ENCODE measurements around the gene FARP2. TPM values are rescaled to one million over a fixed set of nuclear protein-coding genes. Genes with fewer than 3 reads are reported as not detected.

FARP2 gene
- polyA plus RNA-seq, 1 of the 3 experiments (the other 2 are of a cell fraction): 11.5 TPM

DNA sequence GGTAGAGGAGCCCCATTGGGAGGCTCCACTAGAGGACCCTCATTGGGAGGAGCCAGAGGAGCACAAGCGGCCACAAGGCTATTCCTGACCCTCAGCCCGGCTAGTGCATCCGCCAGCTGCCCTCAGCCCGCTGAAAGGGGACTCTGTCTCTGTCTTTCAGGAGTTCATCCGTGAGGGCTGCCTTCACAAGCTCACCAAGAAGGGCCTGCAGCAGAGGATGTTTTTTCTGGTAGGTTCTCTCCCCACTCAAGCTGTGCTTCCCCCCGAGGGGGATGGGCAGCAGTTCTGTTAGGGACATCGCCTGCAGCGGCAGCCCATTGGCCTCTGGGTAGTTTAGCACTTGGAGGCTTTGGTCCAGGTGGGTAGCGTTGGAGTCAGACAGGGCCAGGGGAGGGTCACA, 127.2 kb downstream of the FARP2 start:
- Histone ChIP-seq H3K9me2 (no peaks in the 10 kb centered on the region), H3K4me1 (ENCODE audit: control insufficient read depth in 1 of 2, insufficient read depth in 2 of 2, low read depth in 1 of 2, low read length in 1 of 2) (no peaks in the 10 kb centered on the region; a peak in 1 of 4 replicates), H2AFZ (ENCODE audit: low read depth) (no peak overlapping the region), H3K36me3 (replicated peaks in 1 of 2; ENCODE audit: control insufficient read depth in 1 of 2, insufficient read depth in 2 of 2, low read length in 1 of 2) (peaks cover 0 to 4% of the 10 kb centered on the region in 2 experiments), H3K79me2 (ENCODE audit: insufficient read depth) (no peaks in the 10 kb centered on the region), H3K4me2 (no peak overlapping the region), H3F3A (replicated peaks; ENCODE audit: insufficient read depth) (no peaks in the 10 kb centered on the region), H3K9ac (no peak overlapping the region), H4K20me1 (ENCODE audit: insufficient read depth) (no peaks in the 10 kb centered on the region), H3K27me3 (ENCODE audit: insufficient read depth) (no peaks in the 10 kb centered on the region), H3K4me3 (ENCODE audit: low read depth in 2 of 2, low read length in 1 of 2) (no peak overlapping the region), H3K9me3 (no peaks in the 10 kb centered on the region), H3K27ac (ENCODE audit: low read depth in 2 of 2, low read length in 1 of 2) (no peak overlapping the region)
- ChIA-PET CTCF (no interaction called here), POLR2A (no interaction called here)
- 96% methylated on average over 4 of the region's 9 CpGs for WGBS (ENCODE audit: low lambda C conversion rate)
- no peak for DNase-seq
- TF ChIP-seq RXRA (IDR thresholded peaks at IDR 0.05; ENCODE audit: borderline replicate concordance, low read depth) (no peak), TEAD4 (IDR thresholded peaks at IDR 0.05; ENCODE audit: borderline replicate concordance, insufficient read depth) (no peak), FOXJ3 (CRISPR knock-in tag; IDR thresholded peaks at IDR 0.05) (no peak), GATA2 (CRISPR knock-in tag; IDR thresholded peaks at IDR 0.05) (no peak), NFIC (IDR thresholded peaks at IDR 0.05; ENCODE audit: borderline replicate concordance) (no peak), SMC3 (IDR thresholded peaks at IDR 0.05; ENCODE audit: low read depth, low read length) (no peak), EP300 (IDR thresholded peaks at IDR 0.05; ENCODE audit: borderline replicate concordance in 1 of 2, low read depth in 1 of 2, low read length in 1 of 2) (no peak), POLR2AphosphoS5 (IDR thresholded peaks at IDR 0.05; ENCODE audit: low read depth, low read length) (no peak)
- TF ChIP-seq, protein P1, sequence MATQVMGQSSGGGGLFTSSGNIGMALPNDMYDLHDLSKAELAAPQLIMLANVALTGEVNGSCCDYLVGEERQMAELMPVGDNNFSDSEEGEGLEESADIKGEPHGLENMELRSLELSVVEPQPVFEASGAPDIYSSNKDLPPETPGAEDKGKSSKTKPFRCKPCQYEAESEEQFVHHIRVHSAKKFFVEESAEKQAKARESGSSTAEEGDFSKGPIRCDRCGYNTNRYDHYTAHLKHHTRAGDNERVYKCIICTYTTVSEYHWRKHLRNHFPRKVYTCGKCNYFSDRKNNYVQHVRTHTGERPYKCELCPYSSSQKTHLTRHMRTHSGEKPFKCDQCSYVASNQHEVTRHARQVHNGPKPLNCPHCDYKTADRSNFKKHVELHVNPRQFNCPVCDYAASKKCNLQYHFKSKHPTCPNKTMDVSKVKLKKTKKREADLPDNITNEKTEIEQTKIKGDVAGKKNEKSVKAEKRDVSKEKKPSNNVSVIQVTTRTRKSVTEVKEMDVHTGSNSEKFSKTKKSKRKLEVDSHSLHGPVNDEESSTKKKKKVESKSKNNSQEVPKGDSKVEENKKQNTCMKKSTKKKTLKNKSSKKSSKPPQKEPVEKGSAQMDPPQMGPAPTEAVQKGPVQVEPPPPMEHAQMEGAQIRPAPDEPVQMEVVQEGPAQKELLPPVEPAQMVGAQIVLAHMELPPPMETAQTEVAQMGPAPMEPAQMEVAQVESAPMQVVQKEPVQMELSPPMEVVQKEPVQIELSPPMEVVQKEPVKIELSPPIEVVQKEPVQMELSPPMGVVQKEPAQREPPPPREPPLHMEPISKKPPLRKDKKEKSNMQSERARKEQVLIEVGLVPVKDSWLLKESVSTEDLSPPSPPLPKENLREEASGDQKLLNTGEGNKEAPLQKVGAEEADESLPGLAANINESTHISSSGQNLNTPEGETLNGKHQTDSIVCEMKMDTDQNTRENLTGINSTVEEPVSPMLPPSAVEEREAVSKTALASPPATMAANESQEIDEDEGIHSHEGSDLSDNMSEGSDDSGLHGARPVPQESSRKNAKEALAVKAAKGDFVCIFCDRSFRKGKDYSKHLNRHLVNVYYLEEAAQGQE (IDR thresholded peaks at IDR 0.05; ENCODE audit: low read depth, low read length): no peak

DNA sequence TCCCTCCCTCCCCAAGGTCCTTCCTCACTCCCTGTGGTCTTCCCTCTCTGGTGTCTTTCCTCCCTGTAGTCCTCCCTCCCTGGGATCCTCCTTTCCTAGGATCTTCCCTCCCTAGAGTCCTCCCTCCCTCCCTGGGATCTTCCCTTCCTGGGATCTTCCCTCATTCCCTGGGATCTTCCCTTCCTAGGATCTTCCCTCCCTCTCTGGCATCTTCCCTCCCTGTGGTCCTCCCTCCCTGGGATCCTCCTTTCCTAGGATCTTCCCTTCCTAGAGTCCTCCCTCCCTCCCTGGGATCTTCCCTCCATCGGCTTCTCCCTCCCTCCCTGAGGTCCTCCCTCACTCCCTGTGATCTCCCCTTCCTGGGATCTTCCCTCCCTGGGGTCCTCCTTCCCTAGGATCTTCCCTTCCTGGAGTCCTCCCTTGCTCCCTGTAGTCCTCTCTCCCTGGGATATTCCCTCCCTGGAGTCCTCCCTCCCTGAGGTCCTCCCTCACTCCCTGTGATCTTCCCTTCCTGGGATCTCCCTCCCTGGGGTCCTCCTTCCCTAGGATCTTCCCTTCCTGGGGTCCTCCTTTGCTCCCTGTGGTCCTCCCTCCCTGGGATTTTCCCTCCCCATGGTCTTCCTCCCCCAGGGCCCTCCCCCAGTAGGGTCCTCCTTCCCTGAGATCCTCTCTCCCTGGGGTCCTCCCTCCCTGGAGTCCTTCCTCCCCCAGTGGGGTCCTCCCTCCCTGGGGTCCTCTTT, 129.3 kb downstream of the FARP2 start:
- Histone ChIP-seq H3K36me3 (replicated peaks in 1 of 2; ENCODE audit: control insufficient read depth in 1 of 2, insufficient read depth in 2 of 2, low read length in 1 of 2) (no peaks in the 10 kb centered on the region), H3K9me3 (no peaks in the 10 kb centered on the region), H3K4me1 (ENCODE audit: control insufficient read depth in 1 of 2, insufficient read depth in 2 of 2, low read depth in 1 of 2, low read length in 1 of 2) (peaks cover 0 to 11% of the 10 kb centered on the region in 2 experiments; a peak in 1 of 4 replicates), H3K27me3 (ENCODE audit: insufficient read depth) (no peaks in the 10 kb centered on the region), H2AFZ (ENCODE audit: low read depth) (no peak overlapping the region), H3F3A (replicated peaks; ENCODE audit: insufficient read depth) (peaks cover 2% of the 10 kb centered on the region), H3K9ac (no peak overlapping the region), H3K9me2 (no peaks in the 10 kb centered on the region), H3K4me3 (ENCODE audit: low read depth in 2 of 2, low read length in 1 of 2) (no peak overlapping the region), H4K20me1 (ENCODE audit: insufficient read depth) (no peaks in the 10 kb centered on the region), H3K79me2 (ENCODE audit: insufficient read depth) (no peaks in the 10 kb centered on the region), H3K27ac (ENCODE audit: low read depth in 2 of 2, low read length in 1 of 2) (no peak overlapping the region), H3K4me2 (no peak overlapping the region)
- WGBS (ENCODE audit: low lambda C conversion rate): 59% methylated on average over 1 of the region's 1 CpG
- ChIA-PET POLR2A (no interaction called here), CTCF (no interaction called here)
- DNase-seq: no peak
- TF ChIP-seq RFX5 (IDR thresholded peaks at IDR 0.05; ENCODE audit: low read length) (no peak), SMC3 (IDR thresholded peaks at IDR 0.05; ENCODE audit: low read depth, low read length) (no peak), NFIC (IDR thresholded peaks at IDR 0.05; ENCODE audit: borderline replicate concordance) (no peak), TEAD4 (IDR thresholded peaks at IDR 0.05; ENCODE audit: borderline replicate concordance, insufficient read depth) (no peak), RXRA (IDR thresholded peaks at IDR 0.05; ENCODE audit: borderline replicate concordance, low read depth) (no peak), TAF1 (IDR thresholded peaks at IDR 0.05; ENCODE audit: borderline replicate concordance, low read depth, low read length) (no peak), SIN3A (IDR thresholded peaks at IDR 0.05; ENCODE audit: borderline replicate concordance, low read depth, low read length) (no peak), FOXM1 (IDR thresholded peaks at IDR 0.05; ENCODE audit: low read depth) (no peak), ELF1 (IDR thresholded peaks at IDR 0.05) (no peak), RCOR1 (IDR thresholded peaks at IDR 0.05; ENCODE audit: low read length) (no peak)
- TF ChIP-seq, protein P1 (IDR thresholded peaks at IDR 0.05; ENCODE audit: low read depth, low read length): no peak
- TF ChIP-seq, protein P2, sequence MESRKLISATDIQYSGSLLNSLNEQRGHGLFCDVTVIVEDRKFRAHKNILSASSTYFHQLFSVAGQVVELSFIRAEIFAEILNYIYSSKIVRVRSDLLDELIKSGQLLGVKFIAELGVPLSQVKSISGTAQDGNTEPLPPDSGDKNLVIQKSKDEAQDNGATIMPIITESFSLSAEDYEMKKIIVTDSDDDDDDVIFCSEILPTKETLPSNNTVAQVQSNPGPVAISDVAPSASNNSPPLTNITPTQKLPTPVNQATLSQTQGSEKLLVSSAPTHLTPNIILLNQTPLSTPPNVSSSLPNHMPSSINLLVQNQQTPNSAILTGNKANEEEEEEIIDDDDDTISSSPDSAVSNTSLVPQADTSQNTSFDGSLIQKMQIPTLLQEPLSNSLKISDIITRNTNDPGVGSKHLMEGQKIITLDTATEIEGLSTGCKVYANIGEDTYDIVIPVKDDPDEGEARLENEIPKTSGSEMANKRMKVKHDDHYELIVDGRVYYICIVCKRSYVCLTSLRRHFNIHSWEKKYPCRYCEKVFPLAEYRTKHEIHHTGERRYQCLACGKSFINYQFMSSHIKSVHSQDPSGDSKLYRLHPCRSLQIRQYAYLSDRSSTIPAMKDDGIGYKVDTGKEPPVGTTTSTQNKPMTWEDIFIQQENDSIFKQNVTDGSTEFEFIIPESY (IDR thresholded peaks at IDR 0.05; ENCODE audit: borderline replicate concordance, low read depth): no peak
